ENCODE data around the gene HCAR3.
"Not testable (repeated sequence)": the region's sequence is repeated elsewhere in the genome, so short reads cannot be mapped to it uniquely, and the experiment has no call there.

GRCh38 chr12:122701481-122701880 lies 15.1 kb downstream of the HCAR3 start:
- not testable (repeated sequence) for TF ChIP-seq CTCF, POLR2A (IDR thresholded peaks at IDR 0.05)
